CD14-positive monocyte (primary cell): ENCODE results near the gene GSE1. TPM values are rescaled to one million over a fixed set of nuclear protein-coding genes. Genes with fewer than 3 reads are reported as not detected.

Source experiments
- DNase-seq, 3 donors: peaks; one replicate each; pipeline ENCODE4 v3.0.0-alpha.2; 2011 to 2022
- H2AFZ ChIP-seq: 2 replicates; pipeline ENCODE4 v1.6.0; 2012; ENCODE audit warnings: mild to moderate bottlenecking, low read depth, low read length, inconsistent platforms; ENCODE audit not compliant: insufficient read depth, poor library complexity, severe bottlenecking
- H3K27ac ChIP-seq, 2 donors: 1 replicate in 1 of 2; 2 replicates in 1 of 2; pipeline ENCODE4 v1.5.1; 2012 to 2013; ENCODE audit warnings: low read length in 2 of 2, control low read depth in 1 of 2, inconsistent platforms in 1 of 2, low read depth in 1 of 2, mild to moderate bottlenecking in 1 of 2
- H3K27me3 ChIP-seq, 2 donors: one replicate each; pipeline versions ENCODE4 v1.6.0 to v1.6.1; 2011 to 2013; ENCODE audit warnings: low read length in 2 of 2; ENCODE audit not compliant: control insufficient read depth in 2 of 2, insufficient read depth in 2 of 2
- H3K36me3 ChIP-seq, 2 donors: replicated peaks in 1 of 2; 1 replicate in 1 of 2; 2 replicates in 1 of 2; pipeline versions ENCODE4 v1.5.1 to v1.6.1; 2012 to 2013; ENCODE audit warnings: low read length in 2 of 2, control low read depth in 1 of 2, inconsistent platforms in 1 of 2, mild to moderate bottlenecking in 1 of 2; ENCODE audit not compliant: insufficient read depth in 2 of 2, control insufficient read depth in 1 of 2
- H3K4me1 ChIP-seq, 2 donors: 1 replicate in 1 of 2; 2 replicates in 1 of 2; pipeline versions ENCODE4 v1.5.1 to v1.6.1; 2012 to 2013; ENCODE audit warnings: low read length in 2 of 2, control low read depth in 1 of 2, inconsistent platforms in 1 of 2, mild to moderate bottlenecking in 1 of 2, moderate library complexity in 1 of 2; ENCODE audit not compliant: insufficient read depth in 2 of 2, control insufficient read depth in 1 of 2
- H3K4me2 ChIP-seq: replicated peaks from 2 replicates; pipeline ENCODE3; 2012; ENCODE audit warnings: low read length, moderate library complexity, mild to moderate bottlenecking; ENCODE audit not compliant: poor library complexity, severe bottlenecking; ENCODE audit errors: extremely low read depth
- H3K4me3 ChIP-seq, 3 experiments: fragments of 200-600 bp in 1 of 3; sonication (generic) in 1 of 3; replicated peaks in 1 of 3; 1 replicate in 2 of 3; 2 replicates in 1 of 3; pipeline ENCODE4 v1.5.1; 2011 to 2013; ENCODE audit warnings: low read length in 3 of 3, mild to moderate bottlenecking in 3 of 3, control low read depth in 2 of 3, low read depth in 2 of 3, inconsistent platforms in 1 of 3, moderate library complexity in 1 of 3
- H3K79me2 ChIP-seq: 2 replicates; pipeline ENCODE4 v1.6.0; 2012; ENCODE audit warnings: mild to moderate bottlenecking, control low read depth, inconsistent platforms, low read length, moderate library complexity; ENCODE audit not compliant: insufficient read depth
- H3K9ac ChIP-seq: 2 replicates; pipeline ENCODE4 v1.6.0; 2017; ENCODE audit warnings: low read length, mild to moderate bottlenecking; ENCODE audit not compliant: insufficient read depth, poor library complexity, severe bottlenecking
- H3K9me3 ChIP-seq, 2 donors: replicated peaks in 1 of 2; 1 replicate in 1 of 2; 2 replicates in 1 of 2; pipeline versions ENCODE4 v1.5.1 to v1.6.1; 2012 to 2013; ENCODE audit warnings: low read length in 2 of 2, control low read depth in 1 of 2; ENCODE audit not compliant: control insufficient read depth in 1 of 2, insufficient read depth in 1 of 2
- H4K20me1 ChIP-seq: 2 replicates; pipeline ENCODE4 v1.6.0; 2012; ENCODE audit warnings: mild to moderate bottlenecking, low read length, control low read depth, moderate library complexity; ENCODE audit not compliant: insufficient read depth
- H3K27ac Mint-ChIP-seq, 7 donors: one replicate each; pipeline ENCODE4 v1.8.0; 2020; ENCODE audit warnings: mild to moderate bottlenecking in 7 of 7, mixed read lengths in 7 of 7, moderate library complexity in 6 of 7, inconsistent platforms in 2 of 7
- H3K27me3 Mint-ChIP-seq, 3 donors: one replicate each; pipeline ENCODE4 v1.8.0; 2021 to 2022; ENCODE audit warnings: low read depth in 3 of 3, mild to moderate bottlenecking in 3 of 3, mixed read lengths in 3 of 3, moderate library complexity in 3 of 3, inconsistent platforms in 1 of 3
- H3K36me3 Mint-ChIP-seq, 2 donors: one replicate each; pipeline ENCODE4 v1.8.0; 2020; ENCODE audit warnings: mixed read lengths in 2 of 2, inconsistent platforms in 1 of 2, mild to moderate bottlenecking in 1 of 2
- H3K4me1 Mint-ChIP-seq: one replicate; pipeline ENCODE4 v1.8.0; 2020; ENCODE audit warnings: mild to moderate bottlenecking, mixed read lengths
- H3K4me3 Mint-ChIP-seq, 2 donors: one replicate each; pipeline ENCODE4 v1.8.0; 2020; ENCODE audit warnings: mild to moderate bottlenecking in 2 of 2, mixed read lengths in 2 of 2, moderate library complexity in 1 of 2
- H3K9me3 Mint-ChIP-seq, 7 donors: one replicate each; pipeline ENCODE4 v1.8.0; 2020 to 2022; ENCODE audit warnings: mixed read lengths in 7 of 7, mild to moderate bottlenecking in 6 of 7, moderate library complexity in 6 of 7, inconsistent platforms in 2 of 7
- WGBS: methylation state at CpG from one replicate; pipeline ENCODE4 v1.1.5; 2013; ENCODE audit warnings: missing lambda C conversion rate; ENCODE audit not compliant: insufficient coverage; 5-methylcytosine and 5-hydroxymethylcytosine counted together
- intact Hi-C, 2 donors: fragments of 100-400 bp; cut with micrococcal nuclease; formaldehyde crosslinking; loops; one replicate each; pipeline versions ENCODE4 v1.15.0 to v1.15.1; 2023
- polyA plus RNA-seq, 3 donors: library from polyadenylated mRNA; depleted of rRNA in 1 of 3; unstranded in 2 of 3; stranded (reverse) in 1 of 3; fragments of 300-500 nt in 2 of 3; fragments of >200 nt in 1 of 3; fragmentation: Illumina TruSeq in 2 of 3; gene quantifications; 1 replicate in 2 of 3; 2 replicates in 1 of 3; pipeline ENCODE4 v1.2.3, GENCODE V29; 2012 to 2021
- TF ChIP-seq, protein P1 (sequence below): fragments of 200-600 bp; IDR thresholded peaks from one replicate; pipeline ENCODE4 v1.8.0; 2022; ENCODE audit warnings: antibody characterized with exemption, mild to moderate bottlenecking

GSE1 gene
- polyA plus RNA-seq, 3 donors: 0.67 to 38.9 (median 0.86) TPM

DNA sequence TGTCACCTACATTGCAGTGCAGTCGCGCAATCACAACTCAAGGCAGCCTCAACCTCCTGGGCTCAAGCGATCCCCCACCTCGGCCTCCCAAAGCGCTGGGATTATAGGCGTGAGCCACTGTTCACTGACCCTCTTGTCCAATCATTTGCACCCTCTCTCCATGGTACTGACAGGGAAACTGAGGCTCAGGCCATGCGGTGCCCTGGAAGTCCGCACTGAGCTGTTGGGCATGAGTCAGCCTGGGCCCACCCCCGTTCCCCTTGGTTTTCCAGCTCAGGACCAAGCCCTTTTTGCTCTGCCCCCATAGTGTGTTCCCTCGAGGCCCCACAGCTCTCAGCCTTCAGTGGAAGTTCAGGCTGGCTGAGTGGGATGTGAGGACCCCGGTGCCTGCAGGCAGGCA lies 10.1 kb downstream of the GSE1 start:
- Mint-ChIP-seq H3K4me3 (no peak overlapping the region), H3K27ac (no peak overlapping the region), H3K27me3 (no peaks in the 10 kb centered on the region), H3K36me3 (peaks cover 13 to 23% of the 10 kb centered on the region in 2 donors), H3K4me1 (peaks cover 13% of the 10 kb centered on the region), H3K9me3 (peaks cover under 1 to 2% (median under 1%) of the 10 kb centered on the region in 7 donors)
- intact Hi-C loops: no loop called here
- Histone ChIP-seq H3K4me2 (no peak overlapping the region), H2AFZ (no peak overlapping the region), H3K4me1 (no peaks in the 10 kb centered on the region), H3K9me3 (peaks cover 0 to 5% of the 10 kb centered on the region in 2 donors), H3K27ac (no peak overlapping the region), H3K9ac (no peak overlapping the region), H3K27me3 (no peaks in the 10 kb centered on the region), H3K4me3 (no peak overlapping the region), H3K79me2 (peaks cover 98% of the 10 kb centered on the region), H4K20me1 (peaks cover 98% of the 10 kb centered on the region), H3K36me3 (peaks cover 6 to 12% of the 10 kb centered on the region in 2 donors)
- TF ChIP-seq, protein P1, sequence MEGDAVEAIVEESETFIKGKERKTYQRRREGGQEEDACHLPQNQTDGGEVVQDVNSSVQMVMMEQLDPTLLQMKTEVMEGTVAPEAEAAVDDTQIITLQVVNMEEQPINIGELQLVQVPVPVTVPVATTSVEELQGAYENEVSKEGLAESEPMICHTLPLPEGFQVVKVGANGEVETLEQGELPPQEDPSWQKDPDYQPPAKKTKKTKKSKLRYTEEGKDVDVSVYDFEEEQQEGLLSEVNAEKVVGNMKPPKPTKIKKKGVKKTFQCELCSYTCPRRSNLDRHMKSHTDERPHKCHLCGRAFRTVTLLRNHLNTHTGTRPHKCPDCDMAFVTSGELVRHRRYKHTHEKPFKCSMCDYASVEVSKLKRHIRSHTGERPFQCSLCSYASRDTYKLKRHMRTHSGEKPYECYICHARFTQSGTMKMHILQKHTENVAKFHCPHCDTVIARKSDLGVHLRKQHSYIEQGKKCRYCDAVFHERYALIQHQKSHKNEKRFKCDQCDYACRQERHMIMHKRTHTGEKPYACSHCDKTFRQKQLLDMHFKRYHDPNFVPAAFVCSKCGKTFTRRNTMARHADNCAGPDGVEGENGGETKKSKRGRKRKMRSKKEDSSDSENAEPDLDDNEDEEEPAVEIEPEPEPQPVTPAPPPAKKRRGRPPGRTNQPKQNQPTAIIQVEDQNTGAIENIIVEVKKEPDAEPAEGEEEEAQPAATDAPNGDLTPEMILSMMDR: no peak
- WGBS: 92% methylated on average over 10 of the region's 11 CpGs
- no peak for DNase-seq

DNA sequence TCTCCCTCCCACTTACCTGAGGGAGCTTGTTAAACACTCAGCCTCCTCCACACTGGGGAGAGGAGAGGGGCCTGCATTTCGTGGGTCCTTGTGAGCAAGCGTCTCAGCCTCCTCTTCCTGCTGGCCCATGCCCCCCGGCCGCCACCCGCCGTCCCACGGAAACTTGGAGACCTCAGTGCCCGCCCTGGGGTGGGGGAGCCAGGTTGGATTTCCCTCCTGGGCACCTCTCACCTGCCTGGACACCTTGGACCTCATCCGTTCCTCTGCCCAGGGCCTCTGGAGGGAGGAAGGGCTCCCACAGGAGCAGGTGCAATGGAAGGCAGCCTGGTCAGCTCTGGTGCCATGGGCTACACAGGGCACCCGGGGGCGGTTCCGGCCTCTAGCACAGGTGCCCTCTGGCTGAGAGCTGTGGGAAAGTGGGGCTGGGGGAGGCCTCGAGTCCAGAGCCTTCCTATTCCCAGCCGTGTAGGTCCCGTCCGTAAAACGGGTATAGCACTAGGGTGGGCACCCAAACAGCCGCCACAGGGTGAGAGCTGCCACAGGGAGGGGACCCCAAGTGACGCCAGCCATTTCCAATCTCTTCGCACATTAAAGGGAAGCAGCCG lies 11.0 kb downstream of the GSE1 start:
- no peak overlapping the region for H3K9ac ChIP-seq
- 87% methylated on average over 18 of the region's 21 CpGs for WGBS
- H3K4me1 Mint-ChIP-seq: peaks cover 13% of the 10 kb centered on the region

More for the DNA sequence above, 11.0 kb downstream of the GSE1 start:
- Histone ChIP-seq H3K9me3 (peaks cover 2 to 13% of the 10 kb centered on the region in 2 donors), H3K4me1 (no peaks in the 10 kb centered on the region), H3K79me2 (peaks cover 98% of the 10 kb centered on the region), H3K36me3 (peaks cover 12 to 15% of the 10 kb centered on the region in 2 donors), H4K20me1 (peaks cover 98% of the 10 kb centered on the region), H2AFZ (no peak overlapping the region), H3K4me3 (no peak overlapping the region), H3K27me3 (no peaks in the 10 kb centered on the region), H3K4me2 (no peak overlapping the region), H3K27ac (no peak overlapping the region)
- no peak overlapping the region for H3K4me3 Mint-ChIP-seq
- peaks cover 0 to 1% (median 0%) of the 10 kb centered on the region in 3 donors for H3K27me3 Mint-ChIP-seq
- DNase-seq: no peak
- peaks cover 4 to 11% (median 9%) of the 10 kb centered on the region in 7 donors for H3K9me3 Mint-ChIP-seq
- intact Hi-C loops: no loop called here
- no peak overlapping the region for H3K27ac Mint-ChIP-seq
- peaks cover 17 to 25% of the 10 kb centered on the region in 2 donors for H3K36me3 Mint-ChIP-seq
- TF ChIP-seq, protein P1: no peak
